Muscle layer of colon (tissue), 2 donors: ENCODE data around the gene MIAT.

Experiments used
- H3K27ac ChIP-seq: one replicate; pipeline ENCODE4 v1.7.0; 2013; ENCODE audit warnings: low read depth, mild to moderate bottlenecking, low read length, moderate library complexity
- H3K27me3 ChIP-seq, 2 donors: one replicate each; pipeline ENCODE4 v1.7.0; 2013; ENCODE audit warnings: low read length in 2 of 2, mild to moderate bottlenecking in 2 of 2; ENCODE audit not compliant: insufficient read depth in 2 of 2, control insufficient read depth in 1 of 2
- H3K36me3 ChIP-seq: one replicate; pipeline ENCODE4 v1.7.0; 2013; ENCODE audit warnings: mild to moderate bottlenecking, low read length; ENCODE audit not compliant: insufficient read depth
- H3K4me1 ChIP-seq: one replicate; pipeline ENCODE4 v1.7.0; 2013; ENCODE audit warnings: mild to moderate bottlenecking, low read length; ENCODE audit not compliant: insufficient read depth
- H3K4me3 ChIP-seq, 2 donors: one replicate each; pipeline ENCODE4 v1.7.0; 2013; ENCODE audit warnings: low read length in 2 of 2, low read depth in 1 of 2, mild to moderate bottlenecking in 1 of 2, moderate library complexity in 1 of 2
- H3K9ac ChIP-seq: one replicate; pipeline ENCODE4 v1.7.0; 2013; ENCODE audit warnings: low read length
- H3K9me3 ChIP-seq: one replicate; pipeline ENCODE4 v1.7.0; 2013; ENCODE audit warnings: mild to moderate bottlenecking, low read length
- donor health status: abdominal sarcoma.
- donor health status: Adenocarcinoma of cecum.

The MIAT gene

GRCh38 chr22:26658671-26659478, 1.5 kb downstream of the MIAT start:
- Histone ChIP-seq H3K9ac (no peak overlapping the region), H3K36me3 (no peaks in the 10 kb centered on the region), H3K27me3 (peaks cover 23 to 39% of the 10 kb centered on the region in 2 donors), H3K4me1 (peaks cover 17% of the 10 kb centered on the region), H3K9me3 (no peaks in the 10 kb centered on the region), H3K27ac (no peak overlapping the region), H3K4me3 (no peak overlapping the region)

- Histone ChIP-seq H3K4me1 (peaks cover 17% of the 10 kb centered on the region), H3K9ac (no peak overlapping the region), H3K27ac (no peak overlapping the region), H3K36me3 (no peaks in the 10 kb centered on the region), H3K4me3 (no peak overlapping the region), H3K27me3 (peaks cover 23 to 44% of the 10 kb centered on the region in 2 donors), H3K9me3 (no peaks in the 10 kb centered on the region)
Observed at GRCh38 chr22:26660356-26660755, 3.0 kb downstream of the MIAT start.

DNA sequence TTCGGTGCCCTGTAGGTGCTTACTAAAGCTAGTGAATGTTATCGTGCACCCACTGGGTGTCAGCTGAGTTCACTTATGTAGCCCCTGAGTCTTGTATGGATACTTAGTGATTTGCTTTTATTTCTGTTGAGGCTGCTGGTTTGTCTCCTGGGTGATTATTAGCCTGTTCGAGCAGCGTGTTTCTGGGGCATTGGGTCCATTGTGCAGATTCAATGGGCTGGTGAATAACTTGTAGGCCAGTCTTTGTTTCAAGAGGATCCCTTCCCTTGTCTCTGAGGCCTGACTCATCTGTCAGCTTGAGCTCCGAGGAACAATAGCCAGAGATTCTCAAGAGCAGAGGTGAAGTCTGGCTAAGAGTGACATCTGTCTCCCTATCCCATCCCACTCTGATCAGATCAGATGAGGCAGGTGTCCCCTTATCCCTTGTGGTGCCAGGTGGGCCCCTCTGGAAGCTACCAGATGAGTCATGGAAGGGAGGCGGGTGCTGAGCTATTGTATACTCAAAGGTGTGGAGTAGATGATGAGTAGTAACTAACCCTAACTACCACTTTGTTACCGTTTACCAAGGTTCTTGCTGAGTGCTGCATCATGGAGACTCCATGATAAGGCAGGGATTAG, 3.7 kb downstream of the MIAT start:
- Histone ChIP-seq H3K9ac (no peak overlapping the region), H3K27me3 (peaks cover 23 to 44% of the 10 kb centered on the region in 2 donors), H3K4me1 (peaks cover 17% of the 10 kb centered on the region), H3K9me3 (no peaks in the 10 kb centered on the region), H3K27ac (no peak overlapping the region), H3K36me3 (no peaks in the 10 kb centered on the region), H3K4me3 (no peak overlapping the region)

DNA sequence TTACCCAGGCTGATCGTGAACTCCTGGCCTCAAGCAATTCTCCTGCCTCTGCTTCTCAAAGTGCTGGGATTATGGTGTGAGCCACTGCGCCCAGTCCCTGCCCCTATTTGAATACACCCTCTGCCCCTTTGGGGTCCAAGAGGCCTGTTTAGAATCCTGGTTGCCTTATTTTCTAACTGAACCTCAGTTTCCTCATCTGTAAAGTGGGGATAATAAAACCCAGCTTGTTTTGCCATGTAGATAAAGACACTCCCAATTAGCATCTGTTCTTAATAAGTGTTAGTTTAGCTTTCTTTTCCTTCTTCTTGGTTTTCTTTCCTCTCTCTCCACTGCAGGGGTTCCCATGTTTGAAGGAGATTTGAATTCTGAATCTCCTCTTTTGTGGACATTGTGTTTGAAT, 4.8 kb downstream of the MIAT start:
- Histone ChIP-seq H3K4me1 (peaks cover 17% of the 10 kb centered on the region), H3K4me3 (no peak overlapping the region), H3K36me3 (no peaks in the 10 kb centered on the region), H3K27me3 (peaks cover 22 to 34% of the 10 kb centered on the region in 2 donors), H3K9ac (no peak overlapping the region), H3K9me3 (no peaks in the 10 kb centered on the region), H3K27ac (no peak overlapping the region)

- H3K4me1 ChIP-seq, result peaks cover 6% of the 10 kb centered on the region
- no peak overlapping the region for H3K27ac ChIP-seq
- peaks cover 9 to 21% of the 10 kb centered on the region in 2 donors for H3K27me3 ChIP-seq
Observed at GRCh38 chr22:26663374-26663923, 6.1 kb downstream of the MIAT start.

GRCh38 chr22:26665813-26666231, 8.4 kb downstream of the MIAT start:
- Histone ChIP-seq H3K27me3 (peaks cover 0 to 8% of the 10 kb centered on the region in 2 donors), H3K27ac (no peak overlapping the region), H3K4me1 (no peaks in the 10 kb centered on the region), H3K9me3 (no peaks in the 10 kb centered on the region), H3K9ac (no peak overlapping the region), H3K4me3 (no peak overlapping the region), H3K36me3 (no peaks in the 10 kb centered on the region)

More at GRCh38 chr22:26663374-26663923, 6.1 kb downstream of the MIAT start:
- Histone ChIP-seq H3K9ac (no peak overlapping the region), H3K4me3 (no peak overlapping the region), H3K9me3 (no peaks in the 10 kb centered on the region), H3K36me3 (no peaks in the 10 kb centered on the region)

DNA sequence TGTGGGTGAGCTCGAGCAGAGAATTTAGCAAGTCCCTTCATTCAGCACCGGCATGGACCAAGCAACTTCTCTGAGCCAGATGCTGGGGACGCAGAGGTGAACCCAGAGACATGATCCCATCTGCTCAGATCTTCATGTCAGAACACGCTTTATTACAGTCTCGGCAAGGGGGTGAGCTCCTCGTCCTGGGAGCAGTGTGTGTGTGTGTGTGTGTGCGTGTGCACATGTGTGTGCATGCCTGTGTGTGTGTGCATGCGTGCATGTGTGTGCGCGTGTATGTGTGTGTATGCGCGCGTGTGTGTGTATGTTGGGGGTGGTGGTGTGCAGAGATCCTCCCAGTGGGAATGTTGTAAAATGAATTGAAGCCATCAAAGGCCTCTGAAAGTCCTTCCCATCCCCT, 9.8 kb downstream of the MIAT start:
- Histone ChIP-seq H3K4me1 (peaks cover 1% of the 10 kb centered on the region), H3K4me3 (no peak overlapping the region), H3K27ac (no peak overlapping the region), H3K9ac (no peak overlapping the region), H3K36me3 (no peaks in the 10 kb centered on the region), H3K27me3 (peaks cover 0 to 5% of the 10 kb centered on the region in 2 donors), H3K9me3 (no peaks in the 10 kb centered on the region)

GRCh38 chr22:26669060-26669481, 11.7 kb downstream of the MIAT start:
- Histone ChIP-seq H3K36me3 (no peaks in the 10 kb centered on the region), H3K9ac (no peak overlapping the region), H3K4me3 (no peak overlapping the region), H3K27ac (no peak overlapping the region), H3K9me3 (no peaks in the 10 kb centered on the region), H3K27me3 (peaks cover 0 to 4% of the 10 kb centered on the region in 2 donors), H3K4me1 (peaks cover 13% of the 10 kb centered on the region)

DNA sequence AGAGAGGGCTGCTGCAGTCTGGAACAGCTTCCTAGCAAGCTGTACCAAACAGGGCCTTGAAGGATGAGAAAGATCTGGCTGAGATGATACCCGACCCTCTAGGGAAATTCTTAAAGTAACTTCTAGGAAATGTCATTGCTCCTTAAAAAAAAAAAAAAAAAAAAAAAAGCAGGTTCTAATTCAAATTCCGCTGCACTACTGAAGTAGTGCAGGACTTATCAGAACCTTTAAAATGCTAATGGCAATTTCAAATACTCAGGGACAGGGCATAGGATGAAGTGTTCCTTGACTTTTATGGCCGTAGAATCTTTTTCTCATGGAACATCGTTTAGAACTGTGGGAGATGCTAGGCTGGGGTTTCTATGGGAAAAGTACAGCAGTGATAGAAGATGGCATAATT, 13.1 kb downstream of the MIAT start:
- Histone ChIP-seq H3K4me3 (no peak overlapping the region), H3K27me3 (no peaks in the 10 kb centered on the region), H3K9me3 (no peaks in the 10 kb centered on the region), H3K9ac (no peak overlapping the region), H3K36me3 (no peaks in the 10 kb centered on the region), H3K4me1 (peaks cover 23% of the 10 kb centered on the region), H3K27ac (no peak overlapping the region)

DNA sequence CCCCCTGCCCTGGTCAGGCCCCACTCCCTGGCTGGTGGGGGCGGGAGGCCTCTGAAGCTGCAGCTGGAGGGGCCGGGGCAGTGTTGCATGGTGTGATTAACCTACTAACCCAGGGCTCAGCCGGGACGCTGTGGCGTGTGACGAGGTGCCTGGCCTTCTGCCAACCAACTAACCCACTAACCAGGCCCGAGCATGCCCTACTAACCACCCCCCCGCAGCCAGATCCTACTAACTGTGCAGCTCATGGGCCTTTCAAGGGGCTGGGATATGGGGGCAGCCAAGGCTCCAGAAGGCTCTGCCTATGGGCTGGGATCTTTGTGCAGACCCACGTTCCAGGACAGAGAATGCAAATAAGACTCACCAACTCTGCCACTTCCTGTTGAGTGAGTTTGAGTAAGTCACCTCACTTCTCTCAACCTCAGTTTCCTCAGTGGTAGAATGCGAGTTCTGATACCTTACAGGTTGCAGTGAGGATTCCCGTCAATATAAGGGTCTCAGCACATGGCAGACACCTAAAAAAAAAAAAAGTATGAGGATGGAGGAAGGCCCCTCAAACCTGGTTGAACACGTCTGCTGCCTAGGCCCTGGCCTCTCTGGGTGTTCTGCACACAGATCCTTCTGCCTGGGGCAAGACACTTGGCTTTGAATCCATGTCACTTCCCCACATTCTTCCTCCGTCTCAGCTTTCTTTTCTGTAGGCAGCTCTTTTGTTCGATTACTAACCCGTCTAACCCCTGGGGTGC, 14.1 kb downstream of the MIAT start:
- peak overlapping the region; percentile 73 for H3K27ac ChIP-seq
- H3K9me3 ChIP-seq, result no peaks in the 10 kb centered on the region
- no peak overlapping the region for H3K4me3 ChIP-seq
- no peak overlapping the region for H3K9ac ChIP-seq
- no peaks in the 10 kb centered on the region for H3K36me3 ChIP-seq
- H3K4me1 ChIP-seq, result peaks cover 23% of the 10 kb centered on the region
- H3K27me3 ChIP-seq, result no peaks in the 10 kb centered on the region

GRCh38 chr22:26672060-26672471, 14.7 kb downstream of the MIAT start:
- Histone ChIP-seq H3K9ac (peak overlapping the region; percentile 1), H3K27ac (peak overlapping the region; percentile 73), H3K27me3 (no peaks in the 10 kb centered on the region), H3K4me3 (peak overlapping the region; percentile 90 to 97), H3K4me1 (peaks cover 23% of the 10 kb centered on the region), H3K36me3 (no peaks in the 10 kb centered on the region), H3K9me3 (no peaks in the 10 kb centered on the region)
